Measurements from ENCODE around the gene NT5DC2.

DNA sequence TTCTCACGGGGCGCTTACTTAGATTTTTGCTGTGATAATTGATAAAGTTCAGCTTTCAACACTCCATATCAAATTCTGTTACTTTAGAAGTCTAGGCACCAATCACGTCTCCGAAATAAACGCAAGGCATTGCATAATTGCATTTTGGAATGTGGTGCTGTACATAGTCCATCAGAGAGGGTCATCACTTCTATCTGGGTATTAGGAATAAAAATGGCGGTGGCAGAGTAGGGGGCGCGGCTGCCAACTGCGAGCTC, 2.4 kb upstream of the NT5DC2 start:
- TF ChIP-seq, protein P1, sequence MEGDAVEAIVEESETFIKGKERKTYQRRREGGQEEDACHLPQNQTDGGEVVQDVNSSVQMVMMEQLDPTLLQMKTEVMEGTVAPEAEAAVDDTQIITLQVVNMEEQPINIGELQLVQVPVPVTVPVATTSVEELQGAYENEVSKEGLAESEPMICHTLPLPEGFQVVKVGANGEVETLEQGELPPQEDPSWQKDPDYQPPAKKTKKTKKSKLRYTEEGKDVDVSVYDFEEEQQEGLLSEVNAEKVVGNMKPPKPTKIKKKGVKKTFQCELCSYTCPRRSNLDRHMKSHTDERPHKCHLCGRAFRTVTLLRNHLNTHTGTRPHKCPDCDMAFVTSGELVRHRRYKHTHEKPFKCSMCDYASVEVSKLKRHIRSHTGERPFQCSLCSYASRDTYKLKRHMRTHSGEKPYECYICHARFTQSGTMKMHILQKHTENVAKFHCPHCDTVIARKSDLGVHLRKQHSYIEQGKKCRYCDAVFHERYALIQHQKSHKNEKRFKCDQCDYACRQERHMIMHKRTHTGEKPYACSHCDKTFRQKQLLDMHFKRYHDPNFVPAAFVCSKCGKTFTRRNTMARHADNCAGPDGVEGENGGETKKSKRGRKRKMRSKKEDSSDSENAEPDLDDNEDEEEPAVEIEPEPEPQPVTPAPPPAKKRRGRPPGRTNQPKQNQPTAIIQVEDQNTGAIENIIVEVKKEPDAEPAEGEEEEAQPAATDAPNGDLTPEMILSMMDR (IDR thresholded peaks at IDR 0.05; ENCODE audit: poor library complexity), result no peak
- TF ChIP-seq EZH2phosphoT487 (IDR thresholded peaks at IDR 0.05; ENCODE audit: low read depth, severe bottlenecking, unreplicated experiment), result no peak
